GM18873 (cell line): Measurements from ENCODE around the gene CCDC71L.

Experiments
- ATAC-seq: cut with Tn5 transposase; IDR thresholded peaks from one replicate; pipeline ENCODE4 v1.9.1; 2021; ENCODE audit warnings: mild to moderate bottlenecking, moderate library complexity, moderate number of reproducible peaks; ENCODE audit not compliant: unreplicated experiment, low FRiP score

CCDC71L gene

GRCh38 chr7:106610996-106611886 is 49.7 kb downstream of the CCDC71L start:
- no peak for ATAC-seq

- ATAC-seq: no peak
Observed at GRCh38 chr7:106609416-106609815, 51.5 kb downstream of the CCDC71L start.

- no peak for ATAC-seq
Observed at GRCh38 chr7:106608661-106609060, 52.3 kb downstream of the CCDC71L start.
